Stimulated activated CD8-positive, alpha-beta memory T cell treated with anti-CD3 and anti-CD28 coated beads, Interleukin-2, amount 100 ng/mL, for 1 hour (primary cell): ENCODE data around the gene MXD1.

Source experiments
- DNase-seq, 2 donors: peaks; one replicate each; pipeline ENCODE4 v3.0.0-alpha.2; 2020; ENCODE audit warnings: low read depth in 2 of 2

The MXD1 gene

DNA sequence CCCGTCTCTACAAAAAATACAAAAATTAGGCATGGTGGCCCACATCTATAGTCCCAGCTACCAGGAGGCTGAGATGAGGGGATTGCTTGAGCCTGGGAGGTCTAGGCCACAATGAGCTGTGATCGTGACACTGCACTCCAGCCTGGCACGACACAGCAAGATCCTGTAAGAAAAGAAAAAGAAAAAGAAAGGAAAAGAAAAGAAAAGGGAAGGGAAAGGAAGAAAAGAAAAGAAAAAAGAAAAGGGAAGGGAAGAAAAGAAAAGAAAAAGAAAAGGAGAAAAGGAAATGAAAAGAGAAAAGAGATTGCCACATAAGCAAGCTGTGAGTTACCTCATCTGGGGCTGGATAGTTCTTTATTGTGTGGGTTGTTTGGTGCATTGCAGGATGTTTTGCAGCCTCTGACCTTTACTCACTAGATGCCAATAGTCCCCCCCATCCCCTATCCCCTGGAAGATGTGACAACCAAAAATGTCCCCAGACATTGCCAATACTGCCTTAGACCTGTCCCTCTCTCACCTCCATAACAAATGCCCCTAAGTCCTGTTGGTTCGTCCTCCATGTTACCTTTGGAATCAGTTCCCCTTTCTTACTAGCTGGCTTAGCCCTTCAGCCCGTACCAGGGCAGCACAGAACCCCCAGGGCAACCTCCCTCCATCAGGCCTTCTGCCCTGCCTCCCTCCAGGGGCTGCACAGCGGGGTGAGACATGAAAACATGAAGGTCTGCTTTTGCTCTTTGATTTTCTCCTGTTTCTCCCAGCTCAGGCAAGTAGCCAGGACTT is 37.6 kb downstream of the MXD1 start:
- no peak for DNase-seq

DNA sequence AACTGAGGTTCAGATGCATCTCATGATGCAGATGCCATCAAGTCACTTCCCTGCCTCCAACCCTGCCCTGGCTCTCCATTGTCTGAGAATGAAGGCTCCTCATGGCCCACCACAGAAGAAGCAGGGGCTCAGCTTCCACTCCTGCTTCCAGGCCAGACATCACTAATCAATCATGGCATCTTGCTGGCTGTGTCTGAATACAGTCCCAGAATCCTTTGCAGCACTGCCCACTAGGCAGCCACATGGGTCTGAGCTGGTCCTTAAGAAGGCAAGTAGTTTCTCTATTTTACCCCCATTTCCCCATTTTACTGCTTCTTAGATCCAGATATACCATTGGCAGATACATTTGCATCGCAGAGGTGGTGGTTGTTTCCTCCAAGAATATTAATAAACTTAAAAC is 39.2 kb downstream of the MXD1 start:
- DNase-seq = no peak

DNA sequence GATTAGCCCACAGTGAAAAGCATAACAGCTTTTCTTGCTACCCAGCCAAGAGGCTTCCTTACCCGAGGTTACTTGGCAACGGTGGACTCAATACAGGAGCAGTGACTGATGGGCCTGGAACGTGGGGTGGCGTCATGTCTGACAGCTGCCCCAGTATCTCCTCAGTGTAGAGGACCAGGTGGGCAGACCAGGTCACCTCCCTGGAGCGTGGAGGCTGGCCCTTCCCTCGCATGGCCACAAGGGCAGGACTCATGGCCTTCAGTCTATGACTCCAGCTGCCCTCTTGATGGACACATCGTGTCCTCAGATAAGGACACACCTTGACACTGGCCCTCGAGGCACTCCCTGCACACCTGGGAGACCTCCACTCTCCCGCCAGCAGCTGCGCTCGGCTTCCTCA is 40.1 kb downstream of the MXD1 start:
- no peak for DNase-seq

DNA sequence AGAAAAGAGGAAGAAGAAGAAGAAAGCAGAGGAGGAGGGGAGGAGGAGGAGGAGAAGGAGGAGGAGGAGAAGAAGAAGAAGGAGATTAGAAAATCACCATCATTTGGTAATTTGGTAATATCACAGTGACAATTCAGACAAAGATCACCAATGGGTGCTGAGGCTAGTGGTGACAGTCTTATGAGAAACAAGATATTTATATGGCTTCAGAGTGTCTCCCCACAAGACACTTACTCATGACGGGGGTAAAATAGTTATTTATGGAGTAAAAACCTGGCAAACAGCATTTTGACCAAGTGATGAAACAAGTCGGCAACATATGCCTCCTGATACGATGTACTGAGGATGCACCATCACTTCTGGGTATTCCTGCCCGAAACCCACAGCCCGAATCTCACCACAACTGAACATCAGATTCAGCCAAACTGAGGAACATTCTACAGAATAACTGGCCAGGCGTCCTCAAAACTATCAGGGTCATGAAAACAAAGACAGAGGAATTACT is 41.6 kb downstream of the MXD1 start:
- no peak for DNase-seq

DNA sequence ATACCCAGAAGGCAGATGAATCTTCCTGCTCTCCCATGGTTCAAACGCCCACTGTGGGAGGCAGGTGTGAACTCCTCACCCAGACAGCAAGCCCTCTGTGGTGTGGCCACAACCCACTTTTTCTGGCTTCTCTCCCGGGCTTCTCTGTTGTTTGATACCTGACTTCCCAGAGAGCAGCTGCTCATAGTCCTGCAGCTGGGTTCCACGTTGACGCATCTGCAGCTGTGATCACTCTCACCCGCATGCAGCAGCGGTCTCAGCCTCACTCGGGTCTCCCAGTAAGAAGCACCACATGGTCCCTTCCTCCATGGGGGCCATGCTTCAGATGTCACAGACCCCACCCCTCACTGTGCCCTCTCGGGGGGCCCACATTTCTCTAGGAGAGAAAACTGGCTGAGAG is 43.1 kb downstream of the MXD1 start:
- no peak for DNase-seq

DNA sequence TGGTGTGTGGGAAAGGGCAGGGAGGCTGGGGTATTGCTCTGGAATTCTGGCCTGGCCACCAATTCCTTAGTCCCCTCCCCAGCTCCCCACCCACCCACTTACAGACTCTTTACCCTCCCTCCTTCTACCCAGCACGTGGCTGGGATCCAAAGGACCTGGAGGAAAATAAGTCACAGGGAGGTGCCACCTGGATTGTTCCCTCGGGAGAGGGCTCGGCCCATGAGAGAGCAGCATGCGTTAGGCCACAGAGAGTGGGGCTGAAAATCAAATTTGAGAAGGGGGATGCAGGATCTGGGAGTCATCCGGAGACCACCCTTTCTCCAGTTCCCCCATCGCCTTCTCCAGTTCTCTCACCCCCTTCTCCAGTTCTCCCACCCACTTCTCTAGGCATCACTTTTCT is 43.6 kb downstream of the MXD1 start:
- DNase-seq = no peak

DNA sequence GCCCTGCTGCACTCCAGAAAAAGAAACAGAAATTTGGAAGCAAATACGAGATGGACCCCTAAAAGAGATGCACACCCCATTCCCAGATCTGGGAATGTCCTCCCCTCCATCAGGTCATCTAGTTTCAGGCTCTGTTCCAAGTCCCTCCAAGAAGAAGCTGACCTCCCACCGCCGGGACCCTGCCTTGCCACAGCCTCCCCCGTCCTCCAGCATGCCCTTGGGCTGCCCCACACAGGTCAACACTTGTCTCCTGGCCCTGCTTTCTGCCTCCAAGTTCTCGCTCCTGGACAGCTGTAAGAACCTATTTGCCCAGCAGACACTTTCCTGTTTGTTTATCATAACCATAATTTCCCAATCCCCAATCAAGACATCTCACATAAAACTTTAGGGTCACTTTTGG is 44.5 kb downstream of the MXD1 start:
- no peak for DNase-seq

DNA sequence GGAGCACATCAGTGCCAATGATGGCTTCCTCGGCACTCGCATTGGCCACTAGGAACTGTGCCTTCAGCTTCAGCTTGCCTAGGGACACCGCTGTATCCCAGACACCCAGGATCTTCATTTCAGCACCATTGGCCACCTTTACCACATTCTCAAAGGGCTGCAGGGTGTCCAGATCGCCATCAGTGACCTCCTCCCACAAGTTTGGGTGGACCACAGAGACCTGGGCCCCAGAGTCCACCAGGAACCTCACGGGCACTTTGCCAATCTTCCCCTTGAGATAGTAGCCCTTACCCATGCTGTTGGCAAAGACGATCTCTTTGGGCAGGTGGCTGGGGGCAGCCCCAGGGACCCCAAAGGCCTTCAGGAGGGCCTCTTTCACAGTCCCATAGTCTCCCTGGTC is 45.9 kb downstream of the MXD1 start:
- DNase-seq = no peak

DNA sequence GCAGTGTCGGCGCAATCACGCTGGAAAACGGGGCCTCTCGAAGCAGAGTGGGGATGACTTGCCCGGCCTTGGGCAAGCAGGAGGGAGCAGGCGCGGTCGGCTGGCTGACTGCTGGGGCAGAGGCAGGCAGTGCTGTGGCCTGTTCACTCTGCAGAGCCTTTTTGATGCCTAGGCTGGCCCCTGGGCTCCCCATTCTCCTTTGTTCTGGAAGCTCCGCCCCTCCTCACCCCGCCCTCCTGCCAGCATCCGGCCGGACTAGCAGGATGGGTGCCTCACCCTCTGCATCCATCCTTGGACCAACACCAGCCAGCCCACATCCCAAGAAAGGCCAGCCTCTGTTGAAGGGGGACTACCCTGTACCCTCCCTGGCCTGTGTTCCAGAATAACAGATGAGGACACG is 46.6 kb downstream of the MXD1 start, which contains the start of gene ASPRV1:
TSS of gene ASPRV1 (minus strand) at position 136 of the 400 bp plus-strand sequence. CDS start 195 bp downstream, outside the sequence.
- DNase-seq = no peak

DNA sequence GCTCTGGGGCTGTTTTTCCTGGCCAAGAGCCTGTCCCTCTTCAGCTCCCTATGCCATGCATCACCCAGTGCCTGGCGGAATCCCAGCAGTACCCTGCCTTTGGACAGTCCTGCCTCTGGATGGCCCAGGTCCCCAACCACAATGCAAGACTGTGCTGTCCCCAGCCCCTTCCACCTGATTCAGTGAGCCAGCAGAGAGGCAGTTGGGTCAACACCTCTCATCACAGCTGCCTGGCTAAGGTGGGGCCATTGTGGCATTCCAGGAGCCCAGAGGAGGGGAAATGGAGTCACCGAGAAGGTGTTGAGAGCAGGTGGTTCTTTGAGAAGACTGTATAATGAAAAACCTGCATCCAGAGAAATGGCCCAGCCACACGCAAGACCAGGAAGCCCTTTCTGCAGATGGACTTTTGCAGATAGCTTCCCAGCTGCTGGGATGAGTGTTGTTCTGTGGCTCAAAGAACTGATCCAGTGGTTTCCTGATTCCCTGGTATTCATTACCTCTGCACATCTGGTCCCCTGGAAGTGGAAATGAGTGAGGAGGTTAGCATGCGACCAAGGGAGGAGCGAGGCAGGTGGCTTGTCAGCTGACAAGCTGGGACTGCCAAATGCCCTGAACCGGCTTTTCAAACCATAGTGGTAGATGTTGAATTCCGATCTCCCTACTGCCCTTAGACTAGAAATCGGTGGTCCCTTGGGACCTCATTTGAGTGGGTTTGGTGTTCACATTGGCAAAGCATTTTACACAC is 48.2 kb downstream of the MXD1 start:
- DNase-seq = no peak

DNA sequence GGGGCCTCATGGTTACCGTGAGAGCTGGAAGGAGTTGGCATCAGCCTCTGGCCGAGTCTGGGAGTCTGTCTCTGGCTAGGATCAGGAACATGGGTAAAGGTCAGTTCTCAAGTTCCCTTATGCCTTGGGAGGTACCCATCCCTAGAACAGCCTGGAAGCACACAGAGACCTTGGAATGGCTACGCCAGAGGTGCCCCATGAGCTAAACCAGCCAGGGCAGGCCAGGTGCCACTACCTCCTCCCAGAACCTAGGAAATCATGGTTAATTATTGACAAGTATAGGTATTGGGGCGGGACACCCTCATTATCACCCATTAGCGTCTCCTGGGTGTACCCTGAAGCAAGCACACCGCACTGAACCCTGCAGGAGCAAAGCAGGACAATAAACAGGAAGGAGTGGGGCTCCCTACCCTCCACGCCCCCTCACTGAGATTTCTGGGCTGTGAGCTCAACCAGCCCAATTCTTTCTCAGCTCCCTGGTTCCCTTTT is 49.5 kb downstream of the MXD1 start:
- DNase-seq = no peak

DNA sequence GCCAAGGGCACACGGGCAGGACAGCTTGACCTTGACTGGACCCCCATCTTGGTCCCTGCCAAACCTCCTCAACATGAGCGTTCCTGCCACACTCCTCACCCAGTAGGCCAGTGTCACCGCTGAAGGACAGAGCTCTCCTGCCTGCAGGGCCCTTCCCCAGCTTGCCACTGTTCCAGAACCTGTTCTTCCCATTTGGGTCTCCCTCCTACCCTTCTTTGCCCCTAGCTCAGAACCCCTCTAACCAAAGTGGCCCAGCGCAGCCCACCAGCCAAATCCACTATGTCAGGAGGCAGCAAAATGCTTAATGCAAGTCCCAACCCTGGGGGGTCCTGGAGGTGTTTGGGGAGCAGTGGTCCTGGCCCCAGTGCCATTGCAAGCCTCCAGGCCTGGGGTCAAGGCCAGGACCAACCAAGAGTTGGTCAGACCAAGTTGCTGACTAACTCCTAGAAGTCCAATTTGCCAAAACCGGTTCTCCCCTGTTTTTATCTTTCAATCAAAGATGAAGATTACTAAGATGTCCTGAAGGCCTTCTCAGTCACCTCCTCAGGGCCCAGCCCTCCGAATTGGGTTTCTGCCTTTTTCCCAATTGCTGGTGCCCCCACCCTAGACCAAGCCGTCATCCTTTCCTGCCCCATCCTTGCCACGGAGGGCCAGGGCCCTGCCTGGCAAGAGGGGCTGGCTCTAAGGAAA is 51.0 kb downstream of the MXD1 start:
- DNase-seq = no peak

DNA sequence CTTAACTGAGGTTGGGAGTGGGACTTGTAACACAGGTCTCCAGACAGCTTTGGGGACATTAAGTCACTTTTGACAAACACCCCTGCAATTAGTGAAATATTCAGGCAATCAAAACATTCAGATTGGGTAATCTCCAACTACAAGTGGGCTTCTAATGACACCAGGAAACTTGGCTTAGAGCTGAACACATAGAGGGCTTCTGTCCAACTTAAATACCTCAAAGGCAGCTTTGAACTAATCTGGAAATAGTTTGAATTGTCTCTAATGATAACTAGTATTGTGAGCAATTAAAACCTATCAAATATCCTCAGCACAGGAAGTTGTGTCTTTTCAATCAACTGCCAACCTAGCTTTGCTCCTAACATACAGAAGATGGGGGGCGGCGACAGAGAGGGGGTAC is 51.6 kb downstream of the MXD1 start:
- DNase-seq = no peak

DNA sequence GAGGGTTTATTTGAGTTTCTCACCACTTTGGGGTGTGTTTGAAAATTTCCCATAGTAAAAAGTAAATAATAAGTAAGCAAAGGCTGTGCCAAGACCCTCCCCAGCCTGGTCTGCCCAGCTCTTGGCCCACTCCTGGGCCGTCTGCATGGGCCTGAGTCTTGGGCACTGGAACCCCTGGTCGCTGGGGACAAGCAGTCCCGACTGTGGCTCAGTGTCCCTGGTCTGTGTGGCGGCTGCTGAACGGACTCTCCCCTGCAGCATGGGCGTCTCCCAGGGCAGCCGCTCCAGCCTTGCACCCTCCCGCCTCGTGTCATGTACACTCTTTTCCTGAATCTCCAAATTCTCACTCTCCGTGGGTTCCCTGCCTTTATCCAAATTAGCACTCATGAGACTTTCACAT is 53.7 kb downstream of the MXD1 start:
- no peak for DNase-seq

DNA sequence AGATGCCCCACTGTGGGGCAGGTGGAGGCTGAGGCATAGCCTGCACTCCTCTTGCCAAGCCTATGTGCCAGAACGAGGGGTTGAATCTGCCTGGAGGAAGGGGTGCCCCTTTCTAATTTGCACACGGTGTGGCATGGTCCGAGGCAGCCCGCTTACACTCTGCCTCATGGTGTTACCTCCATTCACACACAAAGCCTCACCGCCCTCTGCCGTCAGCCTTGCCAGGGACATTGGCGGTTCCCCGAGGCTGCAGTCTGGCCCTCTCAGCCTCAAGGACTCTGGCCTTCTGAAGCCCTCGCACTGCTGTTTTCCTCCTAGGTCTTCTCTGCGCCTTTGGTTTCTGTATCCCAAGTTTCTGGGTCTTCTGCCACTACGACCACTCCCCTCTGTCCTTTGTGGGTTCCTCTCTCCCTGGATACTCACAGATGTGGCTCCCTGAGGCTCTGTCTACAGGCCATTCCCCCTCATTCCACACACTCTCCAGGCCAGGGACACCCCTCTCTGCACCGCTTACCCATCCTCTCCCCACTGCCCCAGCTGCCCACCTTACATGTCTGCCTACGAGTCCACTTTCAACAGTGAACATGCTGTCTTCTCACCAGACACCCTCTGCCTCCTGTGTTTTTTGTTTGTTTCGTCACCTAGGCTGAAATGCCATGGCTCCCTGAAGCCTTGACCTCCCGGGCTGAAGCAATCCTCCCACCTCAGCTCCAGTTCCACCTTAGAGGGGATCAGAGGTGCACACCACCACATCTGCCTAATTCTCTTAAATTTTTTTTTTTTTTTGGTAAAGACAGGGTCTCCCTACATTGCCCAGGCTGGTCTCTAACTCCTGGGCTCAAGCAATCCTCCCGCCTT is 54.4 kb downstream of the MXD1 start:
- DNase-seq = no peak

DNA sequence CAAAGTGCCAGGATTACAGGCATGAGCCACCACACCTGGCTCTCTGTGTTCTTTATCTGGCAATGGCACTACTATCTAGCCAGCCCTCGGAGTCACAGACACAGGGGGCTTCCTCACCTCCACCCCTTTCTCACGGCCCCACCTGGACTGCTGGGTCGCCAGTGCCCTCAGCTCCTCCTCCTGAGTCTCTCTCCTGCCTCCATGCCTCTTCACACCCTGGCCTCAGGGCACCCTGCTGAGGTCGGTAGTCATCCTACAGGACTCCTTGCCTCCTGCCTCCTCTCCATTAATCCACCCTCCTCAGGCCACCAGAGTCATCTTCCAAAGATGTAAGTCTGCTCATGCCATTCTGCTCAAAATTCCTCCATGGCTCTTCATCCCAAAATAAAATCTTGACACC is 55.1 kb downstream of the MXD1 start:
- no peak for DNase-seq

DNA sequence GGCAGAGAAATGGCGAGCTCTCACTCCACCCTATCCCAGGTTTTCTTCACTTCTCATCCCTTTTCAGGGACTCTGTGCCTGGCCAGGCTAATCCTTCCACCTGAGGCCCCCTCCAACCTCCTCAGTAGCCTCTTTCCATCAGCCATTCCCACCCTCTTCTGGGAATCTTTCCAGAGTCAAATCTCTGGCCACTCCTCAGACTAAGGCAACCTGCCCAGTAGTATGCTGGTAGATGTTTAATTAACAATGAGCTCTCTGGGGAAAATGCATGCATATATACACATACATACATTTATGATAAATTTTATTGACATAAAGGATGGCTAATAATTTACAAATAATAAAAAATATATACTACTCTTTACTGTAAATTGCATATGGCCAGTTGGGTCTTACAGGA is 57.9 kb downstream of the MXD1 start:
- no peak for DNase-seq

DNA sequence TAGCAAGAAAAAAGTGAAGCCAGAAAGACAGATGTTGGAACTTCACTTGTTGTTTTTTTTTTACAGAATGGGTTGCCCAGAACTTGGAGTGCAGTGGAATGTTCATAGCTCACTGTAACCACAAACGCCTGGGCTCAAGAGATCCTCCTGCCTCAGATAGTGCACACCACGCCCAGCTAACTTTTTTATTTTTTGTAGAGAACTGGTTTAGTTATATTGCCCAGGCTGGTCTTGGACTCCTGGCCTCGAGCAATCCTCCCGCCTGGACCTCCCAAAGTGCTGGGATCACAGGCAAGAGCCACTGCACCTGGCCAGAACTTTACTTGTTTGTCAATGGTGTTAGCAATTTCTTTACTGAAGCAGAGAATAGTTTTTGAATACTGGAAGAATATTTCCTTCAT is 58.4 kb downstream of the MXD1 start:
- no peak for DNase-seq

DNA sequence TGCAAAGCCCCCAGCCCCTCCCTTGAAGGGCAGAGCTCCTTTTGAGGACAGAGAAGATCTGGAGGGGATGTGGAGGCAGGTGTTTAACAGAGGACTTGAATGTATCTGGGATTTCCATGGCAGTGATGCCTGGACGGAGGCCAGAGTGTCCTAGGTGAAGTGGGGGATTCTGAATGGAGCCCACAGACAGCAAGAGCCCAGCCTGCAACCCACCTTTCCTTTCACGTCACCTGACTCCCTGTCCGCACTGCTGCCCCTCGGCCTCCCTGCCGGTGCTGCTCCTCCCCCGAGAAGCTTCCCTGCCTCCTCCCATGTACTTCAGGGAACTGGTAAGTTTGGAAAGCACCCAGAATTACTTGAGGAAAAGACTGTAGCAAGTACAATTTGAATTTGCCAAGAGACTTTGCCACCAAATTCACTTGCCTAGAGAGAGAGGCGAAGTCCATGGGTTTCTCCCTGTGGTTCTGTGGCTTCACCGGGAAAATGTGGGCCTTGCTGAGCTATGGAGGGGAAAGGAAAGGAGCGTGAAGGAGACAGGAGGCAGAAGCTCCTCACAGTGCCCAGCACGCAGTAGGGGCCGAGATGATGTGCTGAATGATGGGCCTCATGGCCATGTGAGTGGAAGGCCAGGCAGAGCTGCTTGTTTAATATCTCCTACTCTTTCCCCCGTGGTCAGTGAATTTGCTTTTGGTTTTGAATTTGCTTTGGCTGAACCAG is 60.4 kb downstream of the MXD1 start:
- DNase-seq = no peak

DNA sequence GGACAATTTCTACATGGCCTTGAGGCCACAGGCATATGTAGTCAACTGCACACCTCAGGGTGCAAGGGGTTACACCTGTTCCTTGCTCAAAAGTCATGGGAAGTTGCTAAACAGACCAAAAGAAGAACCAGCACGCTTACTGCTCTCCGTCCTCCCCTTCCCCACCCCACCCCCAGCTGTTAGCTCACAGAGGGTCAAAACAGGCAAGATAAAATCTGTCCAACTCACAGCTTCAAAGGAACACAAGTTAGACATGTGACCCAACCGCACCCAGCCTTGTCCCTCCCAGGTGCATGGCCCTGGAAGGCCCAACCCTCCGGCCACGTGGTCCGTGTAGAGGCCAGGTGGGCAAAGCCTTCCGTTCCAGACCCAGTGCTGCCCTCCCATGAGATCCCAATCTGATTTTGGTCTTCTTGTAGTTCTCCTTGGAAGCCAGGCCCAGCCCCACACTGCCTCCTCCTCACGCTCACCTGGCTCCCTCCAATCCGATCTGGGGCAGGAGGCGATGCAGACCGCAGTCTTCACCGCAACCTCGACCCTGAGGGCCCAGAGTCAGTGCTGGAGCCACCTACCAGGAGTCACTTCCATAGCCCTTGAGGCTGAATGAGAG is 61.0 kb downstream of the MXD1 start:
- no peak for DNase-seq
